ENCODE results near the gene SEMA5B. TPM values are rescaled to one million over a fixed set of nuclear protein-coding genes. Genes with fewer than 3 reads are reported as not detected.

SEMA5B gene
- total RNA-seq, 1 donor from 2014 or later = 1.0 TPM

GRCh38 chr3:122882361-122882947 is 145.1 kb downstream of the SEMA5B start:
- H3K9me3 ChIP-seq (ENCODE audit: insufficient read depth, low read depth, low read length) = no peaks in the 10 kb centered on the region
- no peaks in the 10 kb centered on the region for H3K79me2 ChIP-seq (ENCODE audit: insufficient read depth, low read length)
- no peak overlapping the region for H3K27ac Mint-ChIP-seq (ENCODE audit: unreplicated experiment)
- H3K4me1 Mint-ChIP-seq (ENCODE audit: low read depth, unreplicated experiment) = peaks cover 7% of the 10 kb centered on the region
- no peak overlapping the region for H3K27ac ChIP-seq (ENCODE audit: low read depth, low read length)
- H3K4me2 ChIP-seq (ENCODE audit: low read length) = no peak overlapping the region
- no peaks in the 10 kb centered on the region for H3K36me3 ChIP-seq (ENCODE audit: insufficient read depth, low read length)
- H3K9me3 Mint-ChIP-seq (ENCODE audit: unreplicated experiment) = no peaks in the 10 kb centered on the region
- H2AFZ ChIP-seq (ENCODE audit: low read depth, low read length) = no peak overlapping the region
- no peaks in the 10 kb centered on the region for H4K20me1 ChIP-seq (ENCODE audit: insufficient read depth, low read length)
- H3K4me3 ChIP-seq (ENCODE audit: insufficient read depth, low read depth, low read length) = no peak overlapping the region
- no peak for DNase-seq (ENCODE audit: low read depth)
- TF ChIP-seq EZH2 (IDR thresholded peaks at IDR 0.05; ENCODE audit: insufficient read depth, low read length) = no peak
- H3K27me3 Mint-ChIP-seq (ENCODE audit: low read depth, unreplicated experiment) = peaks cover 4% of the 10 kb centered on the region
- FAIRE-seq = no peak
- no peaks in the 10 kb centered on the region for H3K4me1 ChIP-seq (ENCODE audit: insufficient read depth, low read length)
- H3K27me3 ChIP-seq (ENCODE audit: insufficient read depth, low read length) = no peaks in the 10 kb centered on the region
- peaks cover 3% of the 10 kb centered on the region for H3K36me3 Mint-ChIP-seq (ENCODE audit: low read depth, unreplicated experiment)
- no peak overlapping the region for H3K9ac ChIP-seq (ENCODE audit: low read length)
- no peak overlapping the region for H3K4me3 Mint-ChIP-seq (ENCODE audit: unreplicated experiment)

GRCh38 chr3:122880624-122881023 is 146.9 kb downstream of the SEMA5B start:
- Histone ChIP-seq H4K20me1 (ENCODE audit: insufficient read depth, low read length) (no peaks in the 10 kb centered on the region), H3K4me2 (ENCODE audit: low read length) (no peak overlapping the region), H3K4me3 (ENCODE audit: insufficient read depth, low read depth, low read length) (no peak overlapping the region), H3K79me2 (ENCODE audit: insufficient read depth, low read length) (no peaks in the 10 kb centered on the region), H2AFZ (ENCODE audit: low read depth, low read length) (no peak overlapping the region), H3K27me3 (ENCODE audit: insufficient read depth, low read length) (no peaks in the 10 kb centered on the region), H3K4me1 (ENCODE audit: insufficient read depth, low read length) (no peaks in the 10 kb centered on the region), H3K9ac (ENCODE audit: low read length) (no peak overlapping the region), H3K27ac (ENCODE audit: low read depth, low read length) (no peak overlapping the region), H3K36me3 (ENCODE audit: insufficient read depth, low read length) (no peaks in the 10 kb centered on the region), H3K9me3 (ENCODE audit: insufficient read depth, low read depth, low read length) (no peaks in the 10 kb centered on the region)
- Mint-ChIP-seq H3K4me1 (ENCODE audit: low read depth, unreplicated experiment) (peaks cover 7% of the 10 kb centered on the region), H3K36me3 (ENCODE audit: low read depth, unreplicated experiment) (peaks cover 3% of the 10 kb centered on the region), H3K27me3 (ENCODE audit: low read depth, unreplicated experiment) (peaks cover 2% of the 10 kb centered on the region), H3K4me3 (ENCODE audit: unreplicated experiment) (no peak overlapping the region), H3K27ac (ENCODE audit: unreplicated experiment) (no peak overlapping the region), H3K9me3 (ENCODE audit: unreplicated experiment) (no peaks in the 10 kb centered on the region)
- no peak for FAIRE-seq
- no peak for DNase-seq (ENCODE audit: low read depth)
- TF ChIP-seq EZH2 (IDR thresholded peaks at IDR 0.05; ENCODE audit: insufficient read depth, low read length) = no peak
- TF ChIP-seq CTCF (IDR thresholded peaks at IDR 0.05; ENCODE audit: insufficient read depth, low read depth, low read length) = no peak

- no peaks in the 10 kb centered on the region for H4K20me1 ChIP-seq (ENCODE audit: insufficient read depth, low read length)
- no peaks in the 10 kb centered on the region for H3K27me3 ChIP-seq (ENCODE audit: insufficient read depth, low read length)
- DNase-seq (ENCODE audit: low read depth) (no peak), FAIRE-seq (no peak)
- no peaks in the 10 kb centered on the region for H3K9me3 Mint-ChIP-seq (ENCODE audit: unreplicated experiment)
- H3K27ac ChIP-seq (ENCODE audit: low read depth, low read length) = no peak overlapping the region
- no peak overlapping the region for H3K9ac ChIP-seq (ENCODE audit: low read length)
- TF ChIP-seq CTCF (IDR thresholded peaks at IDR 0.05; ENCODE audit: insufficient read depth, low read depth, low read length) (no peak), EZH2 (IDR thresholded peaks at IDR 0.05; ENCODE audit: insufficient read depth, low read length) (no peak)
- H3K36me3 ChIP-seq (ENCODE audit: insufficient read depth, low read length) = no peaks in the 10 kb centered on the region
- no peak overlapping the region for H3K4me2 ChIP-seq (ENCODE audit: low read length)
- H3K27ac Mint-ChIP-seq (ENCODE audit: unreplicated experiment) = no peak overlapping the region
- peaks cover 3% of the 10 kb centered on the region for H3K36me3 Mint-ChIP-seq (ENCODE audit: low read depth, unreplicated experiment)
- no peak overlapping the region for H3K4me3 ChIP-seq (ENCODE audit: insufficient read depth, low read depth, low read length)
- no peak overlapping the region for H2AFZ ChIP-seq (ENCODE audit: low read depth, low read length)
- no peaks in the 10 kb centered on the region for H3K4me1 ChIP-seq (ENCODE audit: insufficient read depth, low read length)
- no peak overlapping the region for H3K4me3 Mint-ChIP-seq (ENCODE audit: unreplicated experiment)
- H3K27me3 Mint-ChIP-seq (ENCODE audit: low read depth, unreplicated experiment) = no peaks in the 10 kb centered on the region
- no peaks in the 10 kb centered on the region for H3K79me2 ChIP-seq (ENCODE audit: insufficient read depth, low read length)
- H3K4me1 Mint-ChIP-seq (ENCODE audit: low read depth, unreplicated experiment) = peaks cover 7% of the 10 kb centered on the region
- H3K9me3 ChIP-seq (ENCODE audit: insufficient read depth, low read depth, low read length) = no peaks in the 10 kb centered on the region
Measured at GRCh38 chr3:122880173-122880572, 147.4 kb downstream of the SEMA5B start.
